Naive thymus-derived CD4-positive, alpha-beta T cell (primary cell): Measurements from ENCODE around the gene MYG1. TPM values are rescaled to one million over a fixed set of nuclear protein-coding genes. Genes with fewer than 3 reads are reported as not detected.

ENCODE experiments used
- ATAC-seq: fragments of 150-1000 bp; cut with Tn5 transposase; 2 replicates; pipeline ENCODE4 v1.10.0; 2021; ENCODE audit warnings: mild to moderate bottlenecking, moderate library complexity
- CTCF ChIA-PET: fragments of 350-600 bp; sonication (Branson Sonifier 250); formaldehyde crosslinking; loops from one replicate; lab custom pipeline; 2021; ENCODE audit warnings: antibody characterized with exemption; lab: Charles Lee
- POLR2A ChIA-PET: fragments of 350-600 bp; sonication (Branson Sonifier 250); formaldehyde crosslinking; loops from one replicate; lab custom pipeline; 2021; ENCODE audit warnings: antibody characterized with exemption, inconsistent platforms; lab: Charles Lee
- DNase-seq, 9 donors: peaks; one replicate each; pipeline versions ENCODE4 v3.0.0 to v3.0.0-alpha.2; 2020 to 2022; ENCODE audit warnings: mixed read lengths in 1 of 9
- H3K27ac ChIP-seq: one replicate; pipeline ENCODE4 v1.7.0; 2013; ENCODE audit warnings: mild to moderate bottlenecking, low read depth, low read length, moderate library complexity
- H3K27me3 ChIP-seq, 2 donors: one replicate each; pipeline ENCODE4 v1.7.0; 2013; ENCODE audit warnings: low read length in 2 of 2, mild to moderate bottlenecking in 2 of 2, moderate library complexity in 2 of 2; ENCODE audit not compliant: control insufficient read depth in 2 of 2, insufficient read depth in 2 of 2
- H3K36me3 ChIP-seq, 3 experiments: 1 replicate in 2 of 3; 2 replicates in 1 of 3; pipeline ENCODE4 v1.7.0; 2013; ENCODE audit warnings: low read length in 3 of 3, mild to moderate bottlenecking in 3 of 3, moderate library complexity in 1 of 3; ENCODE audit not compliant: insufficient read depth in 3 of 3, control insufficient read depth in 2 of 3
- H3K4me1 ChIP-seq, 2 donors: one replicate each; pipeline ENCODE4 v1.7.0; 2013; ENCODE audit warnings: low read length in 2 of 2, mild to moderate bottlenecking in 2 of 2, moderate library complexity in 1 of 2; ENCODE audit not compliant: control insufficient read depth in 2 of 2, insufficient read depth in 2 of 2
- H3K4me3 ChIP-seq: 2 replicates; pipeline ENCODE4 v1.7.0; 2013; ENCODE audit warnings: mild to moderate bottlenecking, low read length
- H3K9me3 ChIP-seq, 3 experiments: 1 replicate in 2 of 3; 2 replicates in 1 of 3; pipeline ENCODE4 v1.7.0; 2013; ENCODE audit warnings: low read length in 3 of 3; ENCODE audit not compliant: control insufficient read depth in 2 of 3
- H3K27ac Mint-ChIP-seq, 9 donors: one replicate each; pipeline ENCODE4 v1.8.0; 2020 to 2022; ENCODE audit warnings: mixed read lengths in 9 of 9, mild to moderate bottlenecking in 8 of 9, moderate library complexity in 5 of 9, inconsistent platforms in 2 of 9
- H3K27me3 Mint-ChIP-seq, 5 donors: one replicate each; pipeline ENCODE4 v1.8.0; 2021 to 2022; ENCODE audit warnings: mixed read lengths in 5 of 5, mild to moderate bottlenecking in 1 of 5
- H3K36me3 Mint-ChIP-seq, 5 donors: one replicate each; pipeline ENCODE4 v1.8.0; 2020 to 2022; ENCODE audit warnings: mixed read lengths in 5 of 5, mild to moderate bottlenecking in 3 of 5, inconsistent platforms in 1 of 5
- H3K4me1 Mint-ChIP-seq, 7 donors: one replicate each; pipeline ENCODE4 v1.8.0; 2020 to 2022; ENCODE audit warnings: mixed read lengths in 7 of 7, mild to moderate bottlenecking in 3 of 7, inconsistent platforms in 1 of 7
- H3K4me3 Mint-ChIP-seq, 10 donors: one replicate each; pipeline ENCODE4 v1.8.0; 2020 to 2022; ENCODE audit warnings: mild to moderate bottlenecking in 10 of 10, mixed read lengths in 10 of 10, moderate library complexity in 6 of 10, inconsistent platforms in 2 of 10
- H3K9me3 Mint-ChIP-seq, 11 donors: one replicate each; pipeline ENCODE4 v1.8.0; 2020 to 2022; ENCODE audit warnings: mixed read lengths in 11 of 11, mild to moderate bottlenecking in 4 of 11, inconsistent platforms in 1 of 11, moderate library complexity in 1 of 11
- intact Hi-C, 2 donors: fragments of 100-400 bp; cut with micrococcal nuclease; formaldehyde crosslinking; loops; one replicate each; pipeline ENCODE4 v1.15.1; 2023
- polyA plus RNA-seq, 2 donors: library from polyadenylated mRNA; unstranded; fragments of 300-500 nt; fragmentation: Illumina TruSeq; gene quantifications; one replicate each; pipeline ENCODE4 v1.2.3, GENCODE V29; 2021
- total RNA-seq, 6 experiments: library from RNA in 5 of 6; stranded (reverse) in 5 of 6; gene quantifications; 1 replicate in 5 of 6; 2 replicates in 1 of 6; pipeline ENCODE4 v1.2.3 and lab custom pipeline; 2021 to 2026

MYG1 gene
- total and polyA plus RNA-seq, 7 experiments from 2014 or later: 38.9 to 75.1 (median 53.1) TPM

DNA sequence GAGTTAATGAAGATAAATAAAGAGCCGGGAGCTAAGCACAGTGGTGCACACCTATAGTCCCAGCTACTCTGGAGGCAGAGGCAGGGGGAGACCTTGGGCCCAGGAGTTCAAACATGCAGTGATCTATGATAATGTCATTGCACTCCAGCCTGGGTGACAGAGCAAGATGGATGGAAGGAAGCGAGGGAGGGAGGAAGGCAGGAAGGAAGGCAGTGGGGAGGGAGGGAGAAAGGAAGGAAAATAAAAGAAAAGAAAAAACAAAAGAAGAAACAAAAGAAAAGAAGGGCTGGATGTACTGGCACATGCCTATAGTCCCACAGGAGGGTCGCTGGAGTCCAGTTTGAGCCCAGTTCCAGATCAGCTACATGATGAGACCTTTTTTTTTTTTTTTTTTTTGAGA, 55.6 kb downstream of the MYG1 start:
- peaks cover 5 to 13% (median 6%) of the 10 kb centered on the region in 7 donors for H3K4me1 Mint-ChIP-seq
- no peaks in the 10 kb centered on the region for H3K27me3 ChIP-seq
- DNase-seq: no peak
- intact Hi-C loops: no loop called here
- H3K9me3 ChIP-seq: no peaks in the 10 kb centered on the region
- ATAC-seq: no peak
- H3K4me3 ChIP-seq: no peak overlapping the region
- H3K4me3 Mint-ChIP-seq: no peak overlapping the region
- ChIA-PET POLR2A (interaction anchor here (0.6 kb wide), 1 partner anchor 59 kb away, joined by 3 read pairs; no protein-coding TSS in a partner anchor), CTCF (interaction anchor here (1.0 to 4.8 kb wide), 4 partner anchors 28 to 197 kb away, joined by 3 to 75 read pairs (median 18); partner anchors contain the start of gene AMHR2)
- H3K36me3 Mint-ChIP-seq: no peaks in the 10 kb centered on the region
- peak overlapping the region in 2 of 9 donors; percentile 6 to 28 for H3K27ac Mint-ChIP-seq
- H3K27me3 Mint-ChIP-seq: no peaks in the 10 kb centered on the region
- H3K4me1 ChIP-seq: peaks cover 0 to 3% of the 10 kb centered on the region in 2 donors
- H3K27ac ChIP-seq: no peak overlapping the region
- no peaks in the 10 kb centered on the region for H3K36me3 ChIP-seq
- H3K9me3 Mint-ChIP-seq: no peaks in the 10 kb centered on the region

Other genes starting within 250 kb of the MYG1 start
- gene TNS2, start 249.6 kb upstream of the MYG1 start, total RNA-seq: 1 to 10 TPM in 4 of 5 experiments, under 1 TPM in 1; 0.73 to 4.4 (median 2.5) TPM
- gene TNS2, start 249.6 kb upstream of the MYG1 start, polyA plus RNA-seq: under 1 TPM; 0.26 to 0.30 TPM
- gene SPRYD3, start 220.3 kb upstream of the MYG1 start, total RNA-seq: 10 to 100 TPM; 33.0 to 48.0 (median 36.4) TPM
- gene SPRYD3, start 220.3 kb upstream of the MYG1 start, polyA plus RNA-seq: 10 to 100 TPM; 48.5 to 57.6 TPM
- under 1 TPM in 3 of 5 experiments, not detected in 2; 0.34 to 0.56 (median 0.54) TPM for gene IGFBP6, start 202.0 kb upstream of the MYG1 start, total RNA-seq
- gene IGFBP6, start 202.0 kb upstream of the MYG1 start, polyA plus RNA-seq: under 1 TPM; 0.41 to 0.81 TPM
- gene SOAT2, start 196.2 kb upstream of the MYG1 start, total RNA-seq: under 1 TPM in 4 of 5 experiments, not detected in 1; 0.35 to 0.69 (median 0.51) TPM
- under 1 TPM in 1 of 2 donors, not detected in 1; 0.31 TPM for gene SOAT2, start 196.2 kb upstream of the MYG1 start, polyA plus RNA-seq
- 100 to 1,000 TPM in 2 of 5 experiments, 10 to 100 TPM in 3; 37.2 to 135 (median 49.5) TPM for gene ZNF740, start 119.0 kb upstream of the MYG1 start, total RNA-seq
- 1 to 10 TPM; 3.6 to 3.8 TPM for gene ZNF740, start 119.0 kb upstream of the MYG1 start, polyA plus RNA-seq
- gene CSAD, start 118.8 kb upstream of the MYG1 start, total RNA-seq: 10 to 100 TPM; 34.1 to 76.3 (median 69.1) TPM
- gene CSAD, start 118.8 kb upstream of the MYG1 start, polyA plus RNA-seq: 1 to 10 TPM; 1.3 to 2.1 TPM
- 100 to 1,000 TPM; 208 to 760 (median 408) TPM for gene ITGB7, start 92.4 kb upstream of the MYG1 start, total RNA-seq
- 100 to 1,000 TPM; 191 to 205 TPM for gene ITGB7, start 92.4 kb upstream of the MYG1 start, polyA plus RNA-seq
- gene RARG, start 67.5 kb upstream of the MYG1 start, total RNA-seq: 10 to 100 TPM; 22.4 to 73.1 (median 57.4) TPM
- 10 to 100 TPM in 1 of 2 donors, 1 to 10 TPM in 1; 6.4 to 17.2 TPM for gene RARG, start 67.5 kb upstream of the MYG1 start, polyA plus RNA-seq
- gene ESPL1, start 31.4 kb upstream of the MYG1 start, total RNA-seq: 10 to 100 TPM in 1 of 5 experiments, 1 to 10 TPM in 2, under 1 TPM in 2; 0.08 to 65.4 (median 1.1) TPM
- gene ESPL1, start 31.4 kb upstream of the MYG1 start, polyA plus RNA-seq: not detected
- gene PFDN5, start 4.2 kb upstream of the MYG1 start, total RNA-seq: 100 to 1,000 TPM; 323 to 785 (median 692) TPM
- gene PFDN5, start 4.2 kb upstream of the MYG1 start, polyA plus RNA-seq: 1,000 to 10,000 TPM; 1,766 to 1,956 TPM
- 10 to 100 TPM; 35.4 to 73.5 (median 69.0) TPM for gene AAAS, start 21.9 kb downstream of the MYG1 start, total RNA-seq
- 10 to 100 TPM; 45.9 to 58.2 TPM for gene AAAS, start 21.9 kb downstream of the MYG1 start, polyA plus RNA-seq
- not detected for gene SP7, start 36.7 kb downstream of the MYG1 start, total RNA-seq
- under 1 TPM; 0.13 to 0.18 TPM for gene SP7, start 36.7 kb downstream of the MYG1 start, polyA plus RNA-seq
- 100 to 1,000 TPM in 2 of 5 experiments, 10 to 100 TPM in 3; 62.7 to 103 (median 79.6) TPM for gene SP1, start 80.5 kb downstream of the MYG1 start, total RNA-seq
- gene SP1, start 80.5 kb downstream of the MYG1 start, polyA plus RNA-seq: 10 to 100 TPM; 10.2 to 13.6 TPM
- not detected for gene AMHR2, start 124.2 kb downstream of the MYG1 start, total RNA-seq
- gene AMHR2, start 124.2 kb downstream of the MYG1 start, polyA plus RNA-seq: not detected
- gene PRR13, start 142.0 kb downstream of the MYG1 start, total RNA-seq: 100 to 1,000 TPM; 147 to 215 (median 201) TPM
- gene PRR13, start 142.0 kb downstream of the MYG1 start, polyA plus RNA-seq: 100 to 1,000 TPM; 493 to 529 TPM
- gene PCBP2, start 152.4 kb downstream of the MYG1 start, total RNA-seq: 1,000 to 10,000 TPM in 2 of 5 experiments, 100 to 1,000 TPM in 3; 737 to 1,110 (median 928) TPM
- gene PCBP2, start 152.4 kb downstream of the MYG1 start, polyA plus RNA-seq: 100 to 1,000 TPM; 148 to 158 TPM
- gene MAP3K12, start 199.8 kb downstream of the MYG1 start, total RNA-seq: 10 to 100 TPM; 21.8 to 29.7 (median 23.0) TPM
- 1 to 10 TPM; 4.9 to 6.6 TPM for gene MAP3K12, start 199.8 kb downstream of the MYG1 start, polyA plus RNA-seq
- 10 to 100 TPM; 25.1 to 45.2 (median 40.7) TPM for gene TARBP2, start 201.6 kb downstream of the MYG1 start, total RNA-seq
- 10 to 100 TPM; 30.9 to 34.2 TPM for gene TARBP2, start 201.6 kb downstream of the MYG1 start, polyA plus RNA-seq
- gene NPFF, start 207.8 kb downstream of the MYG1 start, total RNA-seq: not detected
- not detected for gene NPFF, start 207.8 kb downstream of the MYG1 start, polyA plus RNA-seq